OCI-LY3 (cell line): ENCODE results near the gene TPCN2.

Experiments
- H2AFZ ChIP-seq: fragments of 200-600, 300-600 bp; shearing (Covaris generic); 2 replicates; pipeline ENCODE4 v1.6.0; 2014; ENCODE audit warnings: antibody characterized with exemption, low read depth, low read length
- H3K27ac ChIP-seq: fragments of 200-600, 300-600 bp; sonication (generic); 2 replicates; pipeline ENCODE4 v1.5.1; 2014; ENCODE audit warnings: mild to moderate bottlenecking, low read length, moderate library complexity, mixed read lengths
- H3K27me3 ChIP-seq: fragments of 200-600, 300-600 bp; sonication (generic); 2 replicates; pipeline ENCODE4 v1.6.1; 2014; ENCODE audit warnings: low read depth, low read length, mixed read lengths
- H3K36me3 ChIP-seq: fragments of 200-600, 300-600 bp; sonication (generic); replicated peaks from 2 replicates; pipeline ENCODE3; 2014; ENCODE audit warnings: low read depth, low read length, mixed read lengths
- H3K4me1 ChIP-seq: fragments of 300-600, 200-600 bp; sonication (generic); 2 replicates; pipeline ENCODE4 v1.6.1; 2014; ENCODE audit warnings: low read length, mixed read lengths
- H3K4me2 ChIP-seq: fragments of 200-600, 300-600 bp; sonication (generic); 2 replicates; pipeline ENCODE4 v1.6.1; 2014; ENCODE audit warnings: low read length, mixed read lengths
- H3K4me3 ChIP-seq: fragments of 300-600, 200-600 bp; sonication (generic); 2 replicates; pipeline ENCODE4 v1.5.1; 2014; ENCODE audit warnings: antibody characterized with exemption, mild to moderate bottlenecking, low read length, moderate library complexity
- H3K79me2 ChIP-seq: fragments of 300-600, 200-600 bp; shearing (Covaris generic); 2 replicates; pipeline ENCODE4 v1.6.1; 2014; ENCODE audit warnings: mild to moderate bottlenecking, low read length, mixed read lengths
- H3K9ac ChIP-seq: fragments of 300-600, 200-600 bp; shearing (Covaris generic); 2 replicates; pipeline ENCODE4 v1.6.0; 2014; ENCODE audit warnings: mild to moderate bottlenecking, low read length, moderate library complexity
- H3K9me3 ChIP-seq: fragments of 200-600, 300-600 bp; shearing (Covaris generic); 2 replicates; pipeline ENCODE4 v1.6.1; 2014; ENCODE audit warnings: low read length, mixed read lengths; ENCODE audit not compliant: insufficient read depth
- H4K20me1 ChIP-seq: fragments of 200-600, 300-600 bp; sonication (generic); 2 replicates; pipeline ENCODE4 v1.6.1; 2016; ENCODE audit warnings: low read length, mixed read lengths; ENCODE audit not compliant: insufficient read depth
- EZH2phosphoT487 ChIP-seq: fragments of 200-600 bp; shearing (Covaris generic); IDR thresholded peaks from 2 replicates; pipeline ENCODE4 v1.6.1; 2018; ENCODE audit warnings: antibody characterized with exemption, mixed run types, low read depth
- TF ChIP-seq, protein P1 (sequence below): fragments of 200-600, 300-600 bp; sonication (generic); IDR thresholded peaks from 2 replicates; pipeline ENCODE4 v1.5.1; 2014; ENCODE audit warnings: antibody characterized with exemption, low read length, low read depth

TPCN2 gene

DNA sequence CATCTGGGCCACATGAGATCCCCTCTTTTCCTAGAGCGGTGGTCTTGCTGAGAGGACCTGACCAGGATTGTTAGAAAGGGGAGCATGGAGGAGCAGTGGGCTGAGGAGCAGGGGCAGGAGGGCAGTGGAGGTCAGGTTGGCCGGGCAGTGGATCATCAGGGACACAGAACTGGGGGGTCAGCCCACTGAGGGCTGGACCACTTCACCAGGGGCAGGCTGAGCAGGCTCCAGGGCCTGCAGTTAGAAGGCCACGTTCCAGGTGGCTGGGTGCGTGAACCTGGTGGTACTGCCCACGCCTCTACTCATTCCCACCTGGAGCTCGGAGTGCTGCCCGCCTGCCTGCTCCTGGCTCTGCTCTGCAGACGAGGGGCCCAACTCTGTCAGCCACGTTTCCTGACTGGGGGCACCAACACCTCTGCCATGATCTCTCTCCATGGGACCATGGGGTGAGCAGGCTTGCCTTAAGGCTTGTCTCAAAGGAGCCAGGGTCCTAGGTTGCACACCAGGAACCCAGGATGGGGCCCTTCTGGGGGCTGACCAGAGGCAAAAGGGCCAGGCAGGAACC is 45.3 kb upstream of the TPCN2 start:
- no peak overlapping the region for H3K27ac ChIP-seq
- no peaks in the 10 kb centered on the region for H3K9me3 ChIP-seq
- TF ChIP-seq, protein P1, sequence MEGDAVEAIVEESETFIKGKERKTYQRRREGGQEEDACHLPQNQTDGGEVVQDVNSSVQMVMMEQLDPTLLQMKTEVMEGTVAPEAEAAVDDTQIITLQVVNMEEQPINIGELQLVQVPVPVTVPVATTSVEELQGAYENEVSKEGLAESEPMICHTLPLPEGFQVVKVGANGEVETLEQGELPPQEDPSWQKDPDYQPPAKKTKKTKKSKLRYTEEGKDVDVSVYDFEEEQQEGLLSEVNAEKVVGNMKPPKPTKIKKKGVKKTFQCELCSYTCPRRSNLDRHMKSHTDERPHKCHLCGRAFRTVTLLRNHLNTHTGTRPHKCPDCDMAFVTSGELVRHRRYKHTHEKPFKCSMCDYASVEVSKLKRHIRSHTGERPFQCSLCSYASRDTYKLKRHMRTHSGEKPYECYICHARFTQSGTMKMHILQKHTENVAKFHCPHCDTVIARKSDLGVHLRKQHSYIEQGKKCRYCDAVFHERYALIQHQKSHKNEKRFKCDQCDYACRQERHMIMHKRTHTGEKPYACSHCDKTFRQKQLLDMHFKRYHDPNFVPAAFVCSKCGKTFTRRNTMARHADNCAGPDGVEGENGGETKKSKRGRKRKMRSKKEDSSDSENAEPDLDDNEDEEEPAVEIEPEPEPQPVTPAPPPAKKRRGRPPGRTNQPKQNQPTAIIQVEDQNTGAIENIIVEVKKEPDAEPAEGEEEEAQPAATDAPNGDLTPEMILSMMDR, result no peak
- no peak for TF ChIP-seq EZH2phosphoT487
- no peaks in the 10 kb centered on the region for H3K79me2 ChIP-seq
- no peak overlapping the region for H3K4me2 ChIP-seq
- H3K27me3 ChIP-seq, result peaks cover 16% of the 10 kb centered on the region
- H2AFZ ChIP-seq, result no peak overlapping the region
- no peaks in the 10 kb centered on the region for H3K36me3 ChIP-seq
- H3K4me1 ChIP-seq, result peaks cover 3% of the 10 kb centered on the region; the same call in 1 of the 2 replicates
- no peak overlapping the region for H3K9ac ChIP-seq
- H4K20me1 ChIP-seq, result no peaks in the 10 kb centered on the region
- H3K4me3 ChIP-seq, result no peak overlapping the region

DNA sequence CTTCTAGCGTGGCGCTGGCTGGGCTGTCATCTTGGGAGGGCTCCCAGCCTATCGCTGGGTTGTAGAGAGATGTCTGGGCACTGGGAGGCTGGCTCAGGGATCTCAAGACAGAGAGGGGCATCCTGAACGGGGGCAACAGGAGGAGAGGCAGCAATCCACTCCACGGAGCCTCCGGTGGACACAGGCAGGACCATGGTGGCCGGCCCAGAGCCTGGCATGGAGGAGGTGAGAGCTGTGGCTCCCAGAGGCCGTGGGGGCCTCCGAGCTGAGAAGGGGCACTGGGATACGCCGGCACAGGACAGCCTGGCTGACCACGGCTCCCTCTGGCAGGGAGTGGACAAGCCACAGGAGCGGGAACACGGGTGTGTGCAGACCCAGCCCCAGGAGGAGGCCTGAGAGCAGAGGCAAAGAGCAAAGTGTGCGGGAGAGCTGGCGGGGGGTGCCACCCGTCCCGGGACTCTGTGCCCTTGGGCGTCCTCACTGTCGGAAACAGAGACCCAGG is 44.8 kb upstream of the TPCN2 start:
- no peak for TF ChIP-seq EZH2phosphoT487
- TF ChIP-seq, protein P1, result no peak
- H2AFZ ChIP-seq, result no peak overlapping the region
- H3K79me2 ChIP-seq, result no peaks in the 10 kb centered on the region
- H3K4me3 ChIP-seq, result no peak overlapping the region
- H3K27me3 ChIP-seq, result peaks cover 18% of the 10 kb centered on the region
- H3K9me3 ChIP-seq, result no peaks in the 10 kb centered on the region
- H3K27ac ChIP-seq, result no peak overlapping the region
- no peaks in the 10 kb centered on the region for H4K20me1 ChIP-seq
- no peak overlapping the region for H3K4me2 ChIP-seq
- peaks cover 3% of the 10 kb centered on the region; the same call in 1 of the 2 replicates for H3K4me1 ChIP-seq
- H3K36me3 ChIP-seq, result no peaks in the 10 kb centered on the region
- no peak overlapping the region for H3K9ac ChIP-seq

DNA sequence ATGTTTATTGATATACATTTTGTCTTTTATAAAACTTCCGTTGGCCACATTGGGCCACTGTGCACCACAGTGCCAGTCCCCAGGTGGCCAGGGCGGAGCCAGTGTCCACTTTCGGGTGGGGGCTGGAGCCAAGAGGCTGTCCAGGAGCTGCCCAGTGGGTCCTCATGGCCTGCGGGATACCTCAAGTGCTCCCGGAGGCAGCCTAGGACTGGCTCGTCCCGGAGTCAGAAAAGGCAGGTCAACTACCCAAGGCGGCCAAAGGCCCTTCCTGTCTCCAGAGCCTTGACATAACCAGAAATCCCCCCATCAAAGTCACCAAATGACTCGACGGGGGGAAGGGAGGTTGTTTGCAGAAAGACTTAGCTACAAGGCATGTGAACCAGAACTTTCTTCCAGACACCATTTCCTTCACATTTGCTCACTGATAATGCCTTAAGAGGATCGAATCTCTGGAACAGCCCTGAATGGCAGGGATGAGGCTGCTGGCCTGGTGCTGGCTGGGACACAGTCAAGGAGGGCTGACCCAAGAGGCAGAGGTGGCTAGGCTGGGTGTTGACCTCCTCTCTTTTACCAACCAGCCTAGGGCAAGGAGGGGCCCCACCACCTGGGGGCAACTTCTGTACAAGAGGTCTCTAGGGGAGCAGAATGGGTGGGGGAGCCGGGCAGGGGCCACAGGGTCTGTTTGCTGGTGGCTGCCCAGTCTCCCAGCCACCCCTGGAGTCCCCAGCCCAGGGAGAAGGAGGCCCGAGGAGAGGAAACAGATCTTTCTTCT is 44.1 kb upstream of the TPCN2 start:
- Histone ChIP-seq H3K4me3 (no peak overlapping the region), H3K9ac (no peak overlapping the region), H3K4me2 (no peak overlapping the region), H3K79me2 (no peaks in the 10 kb centered on the region), H2AFZ (no peak overlapping the region), H3K4me1 (peaks cover 3% of the 10 kb centered on the region; the same call in 1 of the 2 replicates), H3K27ac (no peak overlapping the region), H3K9me3 (no peaks in the 10 kb centered on the region), H4K20me1 (no peaks in the 10 kb centered on the region), H3K27me3 (peaks cover 14% of the 10 kb centered on the region), H3K36me3 (no peaks in the 10 kb centered on the region)
- TF ChIP-seq, protein P1, result no peak
- TF ChIP-seq EZH2phosphoT487, result no peak

DNA sequence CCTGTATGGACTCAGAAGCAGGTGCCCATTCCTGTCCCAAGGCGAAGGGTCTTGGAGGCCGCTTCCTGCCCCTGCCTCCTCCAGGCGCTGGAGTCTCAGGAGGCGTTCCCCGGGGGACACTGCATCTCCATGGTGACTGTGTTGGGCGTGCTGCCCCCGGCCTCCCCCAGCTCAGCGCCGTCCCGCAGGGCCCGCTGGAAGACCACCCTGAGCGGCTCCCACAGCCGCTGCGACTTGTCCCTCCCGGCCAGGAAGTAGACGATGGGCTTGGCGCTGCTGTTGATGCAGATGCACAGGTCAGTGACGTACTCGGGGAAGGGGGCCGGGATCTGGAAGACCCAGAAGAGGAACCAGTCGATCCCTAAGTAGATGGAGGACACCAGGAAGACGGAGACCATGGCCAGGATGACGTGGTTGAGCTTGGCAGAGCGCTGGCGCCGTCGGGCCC is 43.5 kb upstream of the TPCN2 start:
- no peak for TF ChIP-seq EZH2phosphoT487
- TF ChIP-seq, protein P1, result no peak
- H3K9ac ChIP-seq, result no peak overlapping the region
- no peak overlapping the region for H2AFZ ChIP-seq
- no peak overlapping the region for H3K4me2 ChIP-seq
- H3K9me3 ChIP-seq, result no peaks in the 10 kb centered on the region
- no peaks in the 10 kb centered on the region for H4K20me1 ChIP-seq
- no peaks in the 10 kb centered on the region for H3K36me3 ChIP-seq
- H3K4me1 ChIP-seq, result peaks cover 3% of the 10 kb centered on the region; the same call in 1 of the 2 replicates
- H3K79me2 ChIP-seq, result no peaks in the 10 kb centered on the region
- no peak overlapping the region for H3K4me3 ChIP-seq
- no peak overlapping the region for H3K27ac ChIP-seq
- H3K27me3 ChIP-seq, result peaks cover 14% of the 10 kb centered on the region
